Uterus (tissue), 4 donors: ENCODE data around the gene ABI3BP. TPM values are rescaled to one million over a fixed set of nuclear protein-coding genes. Genes with fewer than 3 reads are reported as not detected.
A peak's percentile ranks its signal among the peaks of the same experiment; 100 is the strongest.

ENCODE experiments used
- DNase-seq, 2 donors: peaks; one replicate each; pipeline ENCODE4 v3.0.0-alpha.2; 2019 to 2020
- H3K27ac ChIP-seq, 2 donors: fragments of 200-600 bp; sonication (generic); 1 replicate in 1 of 2; 2 replicates in 1 of 2; pipeline ENCODE4 v1.5.1; 2016 to 2018
- H3K27me3 ChIP-seq, 2 donors: fragments of 200-600 bp; sonication (generic); one replicate each; pipeline ENCODE4 v1.5.1; 2018 to 2019; ENCODE audit warnings: control low read depth in 1 of 2
- H3K36me3 ChIP-seq, 2 donors: fragments of 200-600 bp; sonication (generic); one replicate each; pipeline ENCODE4 v1.5.1; 2019; ENCODE audit warnings: control low read depth in 1 of 2
- H3K4me1 ChIP-seq, 2 donors: fragments of 200-600 bp; sonication (generic); one replicate each; pipeline ENCODE4 v1.5.1; 2018 to 2019; ENCODE audit warnings: control low read depth in 1 of 2
- H3K4me3 ChIP-seq, 2 donors: fragments of 200-600 bp; sonication (generic); 1 replicate in 1 of 2; 2 replicates in 1 of 2; pipeline ENCODE4 v1.5.1; 2018 to 2019; ENCODE audit warnings: mild to moderate bottlenecking in 1 of 2
- H3K9me3 ChIP-seq, 2 donors: fragments of 200-600 bp; sonication (generic); one replicate each; pipeline ENCODE4 v1.5.1; 2019; ENCODE audit warnings: control low read depth in 1 of 2
- POLR2A ChIP-seq, 2 donors: fragments of 450-650 bp; IDR thresholded peaks; one replicate each; pipeline ENCODE4 v1.6.1; 2016; ENCODE audit warnings: antibody characterized with exemption in 2 of 2, mild to moderate bottlenecking in 1 of 2, moderate library complexity in 1 of 2
- intact Hi-C: fragments of 100-400 bp; cut with DNase I; formaldehyde crosslinking; loops from one replicate; pipeline ENCODE4 v1.15.1; 2023; ENCODE audit warnings: low total_unique reads
- total RNA-seq, 4 donors: library from RNA; depleted of rRNA in 3 of 4; stranded (reverse); fragments of >200 nt in 3 of 4; gene quantifications; one replicate each; pipeline versions ENCODE4 v1.1.0 to v1.2.4, GENCODE V29; 2014 to 2023
- TF ChIP-seq, protein P1 (sequence below), 4 experiments: fragments of 200-600 bp in 2 of 4; fragments of 450-650 bp in 2 of 4; sonication (generic) in 2 of 4; IDR thresholded peaks; one replicate each; pipeline ENCODE4 v1.5.1; 2016 to 2019; ENCODE audit warnings: antibody characterized with exemption in 4 of 4, mild to moderate bottlenecking in 2 of 4, moderate library complexity in 1 of 4
- donor health status: DM: yes; HTN: yes; CAD: no.

Gene ABI3BP
- total RNA-seq, 4 donors from 2014 or later = 38.8 to 156 (median 89.2) TPM

DNA sequence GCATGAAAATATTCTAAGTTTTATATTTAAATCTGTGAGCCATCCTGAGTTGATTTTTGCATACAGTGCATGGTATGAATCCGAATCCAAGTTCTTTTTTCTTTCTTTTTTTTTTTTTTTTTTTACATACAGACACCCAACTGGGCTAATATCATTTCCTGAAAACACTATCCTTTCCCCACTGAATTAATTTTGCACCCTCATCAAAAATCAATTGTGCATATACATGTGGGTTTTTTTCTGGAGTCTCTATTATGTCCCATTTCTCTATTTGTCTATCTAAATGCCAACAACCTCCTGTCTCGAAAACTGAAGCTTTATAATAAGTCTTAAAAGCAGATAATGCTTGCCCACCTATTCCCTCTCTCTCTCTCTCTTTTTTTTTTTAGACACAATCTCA, 5.9 kb upstream of the ABI3BP start:
- Histone ChIP-seq H3K4me3 (no peak overlapping the region), H3K9me3 (no peaks in the 10 kb centered on the region), H3K27ac (no peak overlapping the region), H3K4me1 (no peaks in the 10 kb centered on the region), H3K36me3 (no peaks in the 10 kb centered on the region), H3K27me3 (no peaks in the 10 kb centered on the region)
- TF ChIP-seq, protein P1, sequence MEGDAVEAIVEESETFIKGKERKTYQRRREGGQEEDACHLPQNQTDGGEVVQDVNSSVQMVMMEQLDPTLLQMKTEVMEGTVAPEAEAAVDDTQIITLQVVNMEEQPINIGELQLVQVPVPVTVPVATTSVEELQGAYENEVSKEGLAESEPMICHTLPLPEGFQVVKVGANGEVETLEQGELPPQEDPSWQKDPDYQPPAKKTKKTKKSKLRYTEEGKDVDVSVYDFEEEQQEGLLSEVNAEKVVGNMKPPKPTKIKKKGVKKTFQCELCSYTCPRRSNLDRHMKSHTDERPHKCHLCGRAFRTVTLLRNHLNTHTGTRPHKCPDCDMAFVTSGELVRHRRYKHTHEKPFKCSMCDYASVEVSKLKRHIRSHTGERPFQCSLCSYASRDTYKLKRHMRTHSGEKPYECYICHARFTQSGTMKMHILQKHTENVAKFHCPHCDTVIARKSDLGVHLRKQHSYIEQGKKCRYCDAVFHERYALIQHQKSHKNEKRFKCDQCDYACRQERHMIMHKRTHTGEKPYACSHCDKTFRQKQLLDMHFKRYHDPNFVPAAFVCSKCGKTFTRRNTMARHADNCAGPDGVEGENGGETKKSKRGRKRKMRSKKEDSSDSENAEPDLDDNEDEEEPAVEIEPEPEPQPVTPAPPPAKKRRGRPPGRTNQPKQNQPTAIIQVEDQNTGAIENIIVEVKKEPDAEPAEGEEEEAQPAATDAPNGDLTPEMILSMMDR (IDR thresholded peaks at IDR 0.05) = no peak
- TF ChIP-seq POLR2A (IDR thresholded peaks at IDR 0.05) = no peak
- DNase-seq = no peak
- intact Hi-C loops = no loop called here

DNA sequence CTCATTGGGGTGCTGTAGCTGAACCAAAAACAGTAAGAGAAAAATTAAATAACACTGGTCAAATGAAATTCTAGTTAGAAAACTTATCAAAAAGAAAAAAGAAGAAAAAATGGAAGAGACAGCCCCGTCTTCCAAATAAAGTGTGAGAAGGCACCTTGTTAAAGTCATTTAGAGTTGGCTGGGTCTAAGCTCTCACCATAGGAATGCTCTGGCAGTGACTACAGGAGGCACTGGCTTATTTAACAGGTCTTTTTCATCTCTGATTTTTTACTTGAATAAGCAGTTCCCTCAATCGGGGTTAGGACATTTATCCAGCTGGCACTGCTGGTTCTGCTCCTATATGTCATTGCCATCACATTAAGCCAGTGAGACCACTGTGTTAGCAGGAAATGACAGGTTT, 1.6 kb upstream of the ABI3BP start:
- H3K4me1 ChIP-seq = no peaks in the 10 kb centered on the region
- H3K27ac ChIP-seq = peak overlapping the region in 1 of 2 donors; percentile 23
- no peak for DNase-seq
- no peaks in the 10 kb centered on the region for H3K9me3 ChIP-seq
- H3K36me3 ChIP-seq = no peaks in the 10 kb centered on the region
- no peak overlapping the region for H3K4me3 ChIP-seq
- no peak for TF ChIP-seq POLR2A (IDR thresholded peaks at IDR 0.05)
- TF ChIP-seq, protein P1 (IDR thresholded peaks at IDR 0.05) = no peak
- no peaks in the 10 kb centered on the region for H3K27me3 ChIP-seq
- intact Hi-C loops = no loop called here

DNA sequence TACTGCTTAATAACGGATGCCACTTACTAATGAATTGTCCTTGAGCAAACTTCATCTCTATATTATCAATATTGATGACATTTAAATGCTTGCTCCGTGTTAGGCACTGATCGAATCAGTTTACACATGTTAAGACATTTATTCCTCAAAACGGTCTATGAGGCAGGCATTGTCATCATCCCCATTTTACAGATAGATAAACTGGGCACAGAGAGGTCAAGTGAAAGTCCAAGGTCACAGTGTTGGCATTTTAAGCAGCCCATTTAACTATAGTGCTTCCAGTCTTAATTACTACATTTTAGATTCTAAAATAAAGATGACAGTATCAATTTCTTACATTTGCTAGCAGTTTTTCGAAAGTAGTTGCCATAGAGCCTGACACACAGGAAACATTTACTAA, 966 bp upstream of the ABI3BP start:
- intact Hi-C loops = no loop called here

DNA sequence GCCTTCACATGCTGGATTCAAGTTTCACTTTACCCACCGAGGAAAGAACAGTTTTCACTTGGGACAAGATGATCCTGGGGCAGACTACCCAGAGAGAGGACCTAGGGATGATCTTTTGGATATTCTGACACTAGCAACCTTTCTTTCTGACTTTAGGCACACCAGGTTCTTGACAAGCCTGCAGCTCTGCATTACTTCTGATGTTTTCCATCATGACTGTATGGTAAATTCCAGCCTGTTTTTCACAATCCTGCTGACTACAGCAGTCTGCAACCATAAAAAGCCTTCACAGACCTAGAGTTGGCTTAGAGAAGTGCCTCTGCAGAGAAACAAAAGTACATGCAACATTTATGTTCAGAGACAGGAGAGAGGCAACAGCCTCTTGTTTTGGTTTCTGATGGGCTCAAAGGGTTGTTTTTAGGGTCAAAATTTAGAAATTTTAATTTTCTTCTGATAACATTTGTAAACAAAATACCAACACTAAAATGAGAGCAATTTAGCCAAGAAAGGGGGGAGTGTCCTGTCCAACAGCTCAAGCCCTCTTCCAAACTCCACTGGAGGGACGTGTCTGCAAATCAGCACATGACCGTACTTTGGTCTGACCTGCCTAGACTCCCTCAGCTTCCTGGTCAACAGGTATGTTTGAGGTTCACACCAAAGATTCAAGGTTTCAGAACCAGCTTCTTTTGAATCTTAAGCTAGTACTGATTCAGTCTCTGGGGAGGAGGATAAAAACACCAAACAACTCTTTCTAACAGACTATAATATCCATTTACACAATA, 799 bp downstream of the ABI3BP start:
- Histone ChIP-seq H3K36me3 (no peaks in the 10 kb centered on the region), H3K9me3 (no peaks in the 10 kb centered on the region), H3K4me1 (no peaks in the 10 kb centered on the region), H3K27me3 (no peaks in the 10 kb centered on the region), H3K27ac (peak overlapping the region; percentile 78 to 91), H3K4me3 (peak overlapping the region; percentile 20 to 41)
- TF ChIP-seq POLR2A (IDR thresholded peaks at IDR 0.05) = peak in 1 of 2 donors; percentile 13
- TF ChIP-seq, protein P1 (IDR thresholded peaks at IDR 0.05) = peak in 2 of 4 experiments; percentile 3 to 25
- no peak for DNase-seq
- intact Hi-C loops = no loop called here

More for the DNA sequence above, 966 bp upstream of the ABI3BP start:
- Histone ChIP-seq H3K9me3 (no peaks in the 10 kb centered on the region), H3K27ac (peak overlapping the region; percentile 78 to 91), H3K27me3 (no peaks in the 10 kb centered on the region), H3K36me3 (no peaks in the 10 kb centered on the region), H3K4me3 (no peak overlapping the region), H3K4me1 (no peaks in the 10 kb centered on the region)
- no peak for DNase-seq
- no peak for TF ChIP-seq POLR2A (IDR thresholded peaks at IDR 0.05)
- TF ChIP-seq, protein P1 (IDR thresholded peaks at IDR 0.05) = no peak

DNA sequence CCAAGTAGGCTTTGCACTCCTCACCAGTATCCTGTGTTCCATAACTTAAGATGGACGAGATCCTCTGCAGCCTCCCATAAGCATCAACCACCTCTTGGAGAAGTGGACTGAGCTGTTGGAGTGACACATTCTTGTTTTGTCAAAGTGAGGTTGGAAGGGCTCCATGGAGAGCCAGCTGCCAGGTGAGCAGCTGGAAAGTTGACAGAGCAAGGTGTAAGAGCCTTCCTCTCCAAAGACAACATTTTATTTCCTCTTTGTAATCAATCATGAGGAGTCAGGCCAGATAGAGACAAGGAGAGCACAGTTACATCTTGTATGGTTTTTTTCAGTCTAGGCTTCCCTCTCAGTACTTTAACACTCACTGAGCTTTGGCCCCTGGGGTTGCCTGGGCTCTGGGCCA, 5.1 kb downstream of the ABI3BP start:
- no peak overlapping the region for H3K27ac ChIP-seq

More for the DNA sequence above, 5.1 kb downstream of the ABI3BP start:
- Histone ChIP-seq H3K36me3 (no peaks in the 10 kb centered on the region), H3K27me3 (no peaks in the 10 kb centered on the region), H3K4me3 (no peak overlapping the region), H3K4me1 (no peaks in the 10 kb centered on the region), H3K9me3 (no peaks in the 10 kb centered on the region)
- intact Hi-C loops = no loop called here
- no peak for DNase-seq
- TF ChIP-seq, protein P1 (IDR thresholded peaks at IDR 0.05) = no peak
- no peak for TF ChIP-seq POLR2A (IDR thresholded peaks at IDR 0.05)
